HepG2 (cell line): ENCODE data around the gene ERBB4. TPM values are rescaled to one million over a fixed set of nuclear protein-coding genes. Genes with fewer than 3 reads are reported as not detected.

ENCODE experiments used
- ATAC-seq: fragments of 200-7000 bp; cut with Tn5 transposase; 3 replicates; pipeline ENCODE4 v1.9.1; 2020; ENCODE audit warnings: mild to moderate bottlenecking, moderate library complexity
- BruUV-seq: library from RNA; stranded (reverse); fragments of 400-500 nt; replicated peaks from 2 replicates; lab custom pipeline; 2021; lab: Mats Ljungman, UMichigan
- CTCF ChIA-PET: fragments of 300-600 bp; formaldehyde crosslinking; extraction: SDS; loops from one replicate; lab custom pipeline; 2021; ENCODE audit warnings: low total read pairs, inconsistent platforms, low intra/inter-chr PET ratio; lab: Yijun Ruan, JAX
- POLR2A ChIA-PET: fragments of 350-600 bp; sonication (Branson Sonifier 250); formaldehyde crosslinking; loops from one replicate; lab custom pipeline; 2020; ENCODE audit warnings: antibody characterized with exemption, inconsistent platforms; lab: Yijun Ruan, JAX
- DNase-seq: peaks from one replicate; pipeline ENCODE4 v3.0.0-alpha.2; 2015; ENCODE audit warnings: low spot score
- FAIRE-seq: peaks from 3 replicates; lab custom pipeline; 2011; peaks lifted over from hg19 to GRCh38; lab: Jason Lieb, UNC
- H2AFZ ChIP-seq: one replicate; pipeline ENCODE4 v1.6.1; 2011; ENCODE audit warnings: low read length, inconsistent platforms
- H3K27ac ChIP-seq: fragments of 300-600 bp; 3 replicates; pipeline ENCODE4 v1.8.0; 2011; ENCODE audit warnings: mixed run types, mild to moderate bottlenecking, mixed read lengths, low read length, inconsistent platforms; ENCODE audit not compliant: insufficient read depth; ENCODE audit errors: extremely low read length
- H3K27me3 ChIP-seq, 2 experiments: fragments of 200-600 bp in 1 of 2; 2 replicates in 1 of 2; 3 replicates in 1 of 2; pipeline versions ENCODE4 v1.6.0 to v1.8.0; 2011; ENCODE audit warnings: low read length in 2 of 2, mild to moderate bottlenecking in 2 of 2, moderate library complexity in 2 of 2, inconsistent platforms in 1 of 2; ENCODE audit not compliant: insufficient read depth in 2 of 2, control insufficient read depth in 1 of 2
- H3K36me3 ChIP-seq, 2 experiments: fragments of 200-600 bp in 1 of 2; replicated peaks in 1 of 2; 2 replicates in 1 of 2; 3 replicates in 1 of 2; pipeline versions ENCODE4 v1.5.1 to v1.8.0; 2011; ENCODE audit warnings: low read length in 2 of 2, inconsistent platforms in 1 of 2; ENCODE audit not compliant: insufficient read depth in 2 of 2, control insufficient read depth in 1 of 2
- H3K4me1 ChIP-seq: 2 replicates; pipeline ENCODE4 v1.5.1; 2012; ENCODE audit warnings: low read length, inconsistent platforms; ENCODE audit not compliant: insufficient read depth
- H3K4me2 ChIP-seq: 2 replicates; pipeline ENCODE4 v1.6.0; 2011; ENCODE audit warnings: low read depth, low read length, inconsistent platforms
- H3K4me3 ChIP-seq, 3 experiments: fragments of 200-600 bp in 1 of 3; sonication (generic), shearing (Covaris generic) in 1 of 3; replicated peaks in 1 of 3; 2 replicates each; pipeline ENCODE4 v1.5.1; 2011 to 2016; ENCODE audit warnings: low read length in 3 of 3, inconsistent platforms in 2 of 3, low read depth in 2 of 3, mild to moderate bottlenecking in 2 of 3, control low read depth in 1 of 3, mixed read lengths in 1 of 3; ENCODE audit not compliant: insufficient read depth in 1 of 3
- H3K79me2 ChIP-seq: one replicate; pipeline ENCODE4 v1.6.1; 2011; ENCODE audit warnings: low read length, inconsistent platforms; ENCODE audit not compliant: insufficient read depth
- H3K9ac ChIP-seq: 2 replicates; pipeline ENCODE4 v1.6.0; 2011; ENCODE audit warnings: mild to moderate bottlenecking, low read depth, low read length, inconsistent platforms; ENCODE audit not compliant: insufficient read depth
- H3K9me3 ChIP-seq: 2 replicates; pipeline ENCODE4 v1.5.1; 2012; ENCODE audit warnings: mild to moderate bottlenecking, low read length
- H4K20me1 ChIP-seq: 2 replicates; pipeline ENCODE4 v1.6.0; 2011; ENCODE audit warnings: inconsistent platforms, mild to moderate bottlenecking, low read length, moderate library complexity; ENCODE audit not compliant: insufficient read depth
- CREB1 ChIP-seq, 2 experiments: fragments of 450-650 bp in 1 of 2; IDR thresholded peaks; 2 replicates each; pipeline ENCODE4 v1.6.1; 2016 to 2017; ENCODE audit warnings: control low read depth in 1 of 2, mild to moderate bottlenecking in 1 of 2, missing compliant biosample characterization in 1 of 2, missing genetic modification characterization in 1 of 2
- HNF4A ChIP-seq: sonication (generic); formaldehyde crosslinking; IDR thresholded peaks from 2 replicates; pipeline ENCODE4 v1.4.0; 2020; ENCODE audit warnings: missing genetic modification reagents
- NONO ChIP-seq, 2 experiments: fragments of 450-650 bp in 1 of 2; sonication (generic) in 1 of 2; formaldehyde crosslinking in 1 of 2; IDR thresholded peaks in 1 of 2; conservative IDR thresholded peaks in 1 of 2; 2 replicates each; pipeline versions ENCODE4 v1.6.1 to v1.8.0; 2017 to 2022; ENCODE audit warnings: mild to moderate bottlenecking in 1 of 2, missing genetic modification reagents in 1 of 2, moderate library complexity in 1 of 2
- NR3C1 ChIP-seq: sonication (generic); formaldehyde crosslinking; IDR thresholded peaks from 2 replicates; pipeline ENCODE4 v1.4.0; 2020; ENCODE audit warnings: missing genetic modification reagents
- PATZ1 ChIP-seq: sonication (generic); formaldehyde crosslinking; IDR thresholded peaks from 2 replicates; pipeline ENCODE4 v1.4.0; 2020; ENCODE audit warnings: missing genetic modification reagents
- PHF5A ChIP-seq: IDR thresholded peaks from one replicate; pipeline ENCODE4 v1.6.1; 2018; ENCODE audit warnings: low read depth, missing genetic modification reagents; ENCODE audit not compliant: unreplicated experiment
- PTBP1 ChIP-seq: fragments of 200-400 bp; formaldehyde crosslinking; IDR thresholded peaks from 2 replicates; pipeline ENCODE4 v1.6.1; 2018; ENCODE audit warnings: low read length, low read depth; ENCODE audit not compliant: poor library complexity, severe bottlenecking
- THAP9 ChIP-seq: sonication (generic); formaldehyde crosslinking; IDR thresholded peaks from 2 replicates; pipeline ENCODE4; 2020; ENCODE audit warnings: missing genetic modification reagents, mild to moderate bottlenecking, borderline replicate concordance
- U2AF1 ChIP-seq: fragments of 200-400 bp; formaldehyde crosslinking; optimal IDR thresholded peaks from 2 replicates; pipeline ENCODE3; 2017; ENCODE audit warnings: mild to moderate bottlenecking, low read depth, low read length
- ZBTB44 ChIP-seq: sonication (generic); formaldehyde crosslinking; IDR thresholded peaks from 2 replicates; pipeline ENCODE4 v1.4.0; 2020; ENCODE audit warnings: missing genetic modification reagents
- ZKSCAN5 ChIP-seq: sonication (generic); formaldehyde crosslinking; IDR thresholded peaks from 2 replicates; pipeline ENCODE4 v1.5.1; 2020; ENCODE audit warnings: mild to moderate bottlenecking, missing genetic modification reagents
- ZNF326 ChIP-seq: sonication (generic); formaldehyde crosslinking; IDR thresholded peaks from 2 replicates; pipeline ENCODE4 v1.4.0; 2020; ENCODE audit warnings: missing genetic modification reagents, borderline replicate concordance
- ZNF737 ChIP-seq: sonication (generic); formaldehyde crosslinking; IDR thresholded peaks from 2 replicates; pipeline ENCODE4 v1.5.0; 2020; ENCODE audit warnings: missing genetic modification reagents, mild to moderate bottlenecking, borderline replicate concordance
- WGBS: methylation state at CpG from one replicate; pipeline ENCODE4 v1.1.6; 2017; ENCODE audit warnings: low lambda C conversion rate; 5-methylcytosine and 5-hydroxymethylcytosine counted together
- in situ Hi-C: cut with HindIII; loops from 2 replicates; pipeline ENCODE4 v1.10.0; 2017; ENCODE audit warnings: low pct_unique_long_range_greater_than_20kb; ENCODE audit not compliant: extremely low pct_ligation_motif_present
- intact Hi-C: fragments of 100-400 bp; cut with micrococcal nuclease; formaldehyde crosslinking; loops from one replicate; pipeline ENCODE4 v1.10.0; 2022; ENCODE audit not compliant: unreplicated experiment
- polyA plus RNA-seq, 8 experiments: library from polyadenylated mRNA; depleted of rRNA in 3 of 8; stranded (reverse) in 7 of 8; unstranded in 1 of 8; fragments of >200 nt; fragmentation: Illumina TruSeq in 4 of 8; extraction: Trizol in 4 of 8; gene quantifications; 2 replicates each; pipeline versions ENCODE4 v1.2.1 to v1.2.3, GENCODE V29; 2011 to 2016; ENCODE audit warnings: low read depth in 4 of 8, missing spikeins in 1 of 8, mixed read lengths in 1 of 8; ENCODE audit not compliant: insufficient read depth in 1 of 8
- total RNA-seq, 5 experiments: library from RNA; depleted of rRNA; stranded (reverse); fragments of >200 nt; fragmentation: Illumina TruSeq; extraction: Trizol; gene quantifications; 2 replicates each; pipeline ENCODE4 v1.2.3, GENCODE V29; 2016; ENCODE audit warnings: low read depth in 1 of 5

ERBB4 gene
- total and polyA plus RNA-seq, 2 of the 13 experiments (the other 11 are each of a cell fraction or from before 2014, with no cell fraction given), result not detected

DNA sequence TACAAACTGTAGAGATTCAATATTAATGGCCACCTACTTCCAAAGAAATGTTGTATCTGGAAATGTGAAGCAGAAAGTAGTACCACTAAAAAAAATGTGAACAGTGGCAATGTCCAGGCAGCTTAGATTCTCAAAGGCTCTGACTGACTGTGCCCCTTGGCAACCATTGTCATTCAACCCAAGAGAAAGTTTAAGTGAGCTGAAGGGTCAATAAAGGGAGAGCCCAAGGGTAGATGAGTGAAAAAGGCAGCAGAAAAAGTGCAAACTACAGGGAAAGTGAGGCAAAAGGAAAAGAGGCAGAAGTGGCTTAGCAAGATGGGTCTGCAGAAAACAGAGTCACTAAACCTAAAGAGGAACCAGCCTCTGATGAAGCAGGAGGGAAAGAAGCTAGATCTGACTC, 1179.3 kb downstream of the ERBB4 start (continued):
- TF ChIP-seq ZKSCAN5 (CRISPR knock-in tag) (no peak), PTBP1 (no peak), PHF5A (no peak), HNF4A (CRISPR knock-in tag) (no peak)

GRCh38 chr2:211358504-211358903, 1180.1 kb downstream of the ERBB4 start:
- no peak overlapping the region for H3K27ac ChIP-seq
- in situ Hi-C loops, result no loop called here
- no peak overlapping the region for H3K9ac ChIP-seq
- H3K4me3 ChIP-seq, result no peak overlapping the region
- H3K27me3 ChIP-seq, result no peaks in the 10 kb centered on the region
- H3K9me3 ChIP-seq, result no peaks in the 10 kb centered on the region
- ATAC-seq (no peak), DNase-seq (no peak), FAIRE-seq (no peak)
- H3K79me2 ChIP-seq, result no peaks in the 10 kb centered on the region
- CTCF ChIA-PET, result no interaction called here
- 4% methylated on average over 3 of the region's 3 CpGs for WGBS
- H4K20me1 ChIP-seq, result no peaks in the 10 kb centered on the region
- H2AFZ ChIP-seq, result no peak overlapping the region
- H3K4me2 ChIP-seq, result no peak overlapping the region
- intact Hi-C loops, result no loop called here
- no peaks in the 10 kb centered on the region for H3K36me3 ChIP-seq
- H3K4me1 ChIP-seq, result no peaks in the 10 kb centered on the region
- POLR2A ChIA-PET, result no interaction called here
- BruUV-seq, result no TSS peak
- TF ChIP-seq ZNF737 (CRISPR knock-in tag) (no peak), NR3C1 (no peak), U2AF1 (no peak), NONO (IDR thresholded peaks at IDR 0.05) (no peak), NONO (CRISPR knock-in tag; conservative IDR thresholded peaks at IDR 0.05) (no peak), ZBTB44 (CRISPR knock-in tag) (no peak), PATZ1 (CRISPR knock-in tag) (no peak), THAP9 (CRISPR knock-in tag) (no peak), ZNF326 (CRISPR knock-in tag) (no peak), CREB1 (IDR thresholded peaks at IDR 0.05) (no peak), CREB1 (CRISPR knock-in tag; IDR thresholded peaks at IDR 0.05) (no peak)
